Ascending aorta (tissue), 2 donors: ENCODE measurements around the gene ZBTB1. TPM values are rescaled to one million over a fixed set of nuclear protein-coding genes. Genes with fewer than 3 reads are reported as not detected.
"Not testable (repeated sequence)": the region's sequence is repeated elsewhere in the genome, so short reads cannot be mapped to it uniquely, and the experiment has no call there.

Experiments used
- DNase-seq, 2 donors: peaks; one replicate each; pipeline ENCODE4 v3.0.0-alpha.2; 2019; ENCODE audit warnings: low spot score in 2 of 2
- H3K27ac ChIP-seq, 2 donors: fragments of 200-600 bp; sonication (generic); one replicate each; pipeline ENCODE4 v1.5.1; 2016 to 2017; ENCODE audit warnings: mild to moderate bottlenecking in 1 of 2
- H3K27me3 ChIP-seq: fragments of 200-600 bp; sonication (generic); one replicate; pipeline ENCODE4 v1.5.1; 2017
- H3K36me3 ChIP-seq, 2 donors: fragments of 200-600 bp; sonication (generic); one replicate each; pipeline ENCODE4 v1.5.1; 2016
- H3K4me1 ChIP-seq, 2 donors: fragments of 200-600 bp; sonication (generic); one replicate each; pipeline ENCODE4 v1.5.1; 2016 to 2017; ENCODE audit warnings: mild to moderate bottlenecking in 1 of 2
- H3K4me3 ChIP-seq, 2 donors: fragments of 200-600 bp; sonication (generic); one replicate each; pipeline ENCODE4 v1.5.1; 2016 to 2017; ENCODE audit warnings: mild to moderate bottlenecking in 1 of 2
- H3K9me3 ChIP-seq, 2 donors: fragments of 200-600 bp; sonication (generic); one replicate each; pipeline ENCODE4 v1.5.1; 2016
- CTCF ChIP-seq, 3 experiments: fragments of 200-600 bp in 2 of 3; fragments of 450-650 bp in 1 of 3; sonication (generic) in 2 of 3; IDR thresholded peaks; one replicate each; pipeline ENCODE4 v1.5.1; 2016 to 2019; ENCODE audit warnings: antibody characterized with exemption in 3 of 3, mild to moderate bottlenecking in 1 of 3, moderate library complexity in 1 of 3
- intact Hi-C: fragments of 100-400 bp; cut with DNase I; formaldehyde crosslinking; loops from one replicate; pipeline ENCODE4 v1.15.1; 2023
- total RNA-seq: library from RNA; depleted of rRNA; stranded (reverse); fragments of >200 nt; gene quantifications from one replicate; pipeline ENCODE4 v1.1.0, GENCODE V29; 2016

Gene ZBTB1
- total RNA-seq, 1 donor from 2014 or later: 57.0 TPM

DNA sequence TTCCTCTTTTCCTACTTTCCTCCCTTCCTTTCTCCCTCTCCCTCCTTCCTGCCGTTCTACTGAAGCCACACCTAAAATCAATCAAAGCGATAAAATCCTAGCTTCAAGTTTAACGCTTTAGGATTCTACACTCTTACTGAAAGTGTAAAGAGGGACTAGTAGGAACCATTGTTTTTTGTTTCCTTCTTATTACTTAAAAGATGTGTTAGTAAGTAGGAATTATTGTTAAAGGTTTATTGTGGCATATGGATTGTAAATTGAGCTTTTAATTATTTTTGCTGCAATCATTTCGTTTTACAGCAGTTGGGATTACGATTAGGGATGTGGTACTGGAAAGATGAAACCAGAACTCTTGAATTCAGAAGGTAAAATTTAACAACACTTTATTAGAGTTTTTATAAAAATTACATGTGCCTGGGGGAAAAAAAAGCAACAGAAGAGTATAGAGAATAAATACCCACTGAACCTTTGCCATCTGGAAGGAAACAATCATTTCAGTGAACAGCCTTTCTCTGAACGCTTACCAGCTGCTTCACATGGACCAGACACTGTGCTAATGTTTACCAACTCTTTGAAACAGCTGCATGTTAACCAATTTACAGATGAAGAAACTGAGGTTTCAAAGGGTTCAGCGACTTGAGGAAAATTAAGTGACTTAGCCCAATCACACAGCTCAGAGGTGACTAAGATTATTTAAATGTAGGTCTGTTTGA lies 46.2 kb downstream of the ZBTB1 start:
- intact Hi-C loops: no loop called here
- Histone ChIP-seq H3K4me3 (no peak overlapping the region), H3K9me3 (no peaks in the 10 kb centered on the region), H3K36me3 (peaks cover 0 to 2% of the 10 kb centered on the region in 2 donors), H3K27me3 (no peaks in the 10 kb centered on the region), H3K4me1 (peaks cover 0 to 9% of the 10 kb centered on the region in 2 donors), H3K27ac (no peak overlapping the region)
- TF ChIP-seq CTCF (IDR thresholded peaks at IDR 0.05): no peak
- DNase-seq: no peak

GRCh38 chr14:64554556-64554955 lies 50.0 kb downstream of the ZBTB1 start:
- DNase-seq: no peak
- Histone ChIP-seq H3K4me1 (peaks cover 0 to 5% of the 10 kb centered on the region in 2 donors), H3K36me3 (no peaks in the 10 kb centered on the region), H3K27ac (no peak overlapping the region), H3K9me3 (no peaks in the 10 kb centered on the region), H3K4me3 (no peak overlapping the region), H3K27me3 (no peaks in the 10 kb centered on the region)
- intact Hi-C loops: no loop called here
- TF ChIP-seq CTCF (IDR thresholded peaks at IDR 0.05): no peak

DNA sequence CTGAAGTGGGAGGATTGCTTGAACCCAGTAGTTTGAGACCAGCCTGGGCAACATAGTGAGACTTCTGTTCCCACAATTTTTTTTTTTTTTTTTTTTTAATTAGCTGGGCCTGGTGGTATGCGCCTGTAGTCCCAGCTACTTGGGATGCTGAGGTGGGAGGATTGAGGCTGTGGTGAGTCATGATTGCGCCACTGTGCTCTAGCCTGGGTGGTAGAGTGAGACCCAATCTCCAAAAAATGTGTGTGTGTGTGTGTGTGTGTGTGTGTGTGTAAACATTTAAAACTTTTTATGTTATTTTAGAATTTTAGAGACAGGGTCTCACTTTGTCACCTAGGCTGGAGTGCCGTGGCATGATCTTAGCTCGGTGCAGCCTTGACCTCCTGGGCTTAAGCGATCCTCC lies 52.0 kb downstream of the ZBTB1 start:
- no peaks in the 10 kb centered on the region for H3K9me3 ChIP-seq
- no peaks in the 10 kb centered on the region for H3K27me3 ChIP-seq
- H3K27ac ChIP-seq: no peak overlapping the region
- intact Hi-C loops: no loop called here
- no peaks in the 10 kb centered on the region for H3K36me3 ChIP-seq
- no peak overlapping the region for H3K4me3 ChIP-seq
- no peak for DNase-seq
- H3K4me1 ChIP-seq: no peaks in the 10 kb centered on the region
- no peak for TF ChIP-seq CTCF (IDR thresholded peaks at IDR 0.05)

GRCh38 chr14:64558216-64558615 lies 53.6 kb downstream of the ZBTB1 start:
- H3K36me3 ChIP-seq, H3K9me3 ChIP-seq, H3K27ac ChIP-seq, intact Hi-C loops, H3K4me1 ChIP-seq, DNase-seq, H3K4me3 ChIP-seq, H3K27me3 ChIP-seq: not testable (repeated sequence)

DNA sequence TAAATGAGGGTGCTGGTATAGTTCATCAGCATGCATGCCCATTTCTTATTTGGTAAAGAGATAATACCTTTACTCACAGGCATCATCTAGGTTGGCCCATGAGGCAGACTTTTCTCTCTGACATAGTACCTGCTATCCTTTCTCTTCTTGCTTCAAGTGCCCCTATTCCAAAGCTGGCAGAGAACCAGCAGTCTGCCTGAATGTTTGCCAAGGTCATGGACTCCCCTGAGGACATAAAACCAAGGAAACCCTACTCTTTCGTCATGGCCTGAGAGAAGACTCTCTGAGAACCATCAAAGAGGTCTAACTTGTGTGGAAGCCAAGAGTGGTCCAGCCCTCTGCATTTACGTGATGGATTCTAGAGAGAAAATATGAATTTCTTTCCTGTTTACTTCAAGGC lies 57.1 kb downstream of the ZBTB1 start:
- peaks cover 3 to 6% of the 10 kb centered on the region in 2 donors for H3K4me1 ChIP-seq
- no peak overlapping the region for H3K4me3 ChIP-seq
- H3K27ac ChIP-seq: no peak overlapping the region
- intact Hi-C loops: no loop called here
- no peaks in the 10 kb centered on the region for H3K27me3 ChIP-seq
- no peaks in the 10 kb centered on the region for H3K36me3 ChIP-seq
- no peaks in the 10 kb centered on the region for H3K9me3 ChIP-seq
- TF ChIP-seq CTCF (IDR thresholded peaks at IDR 0.05): no peak
- no peak for DNase-seq

DNA sequence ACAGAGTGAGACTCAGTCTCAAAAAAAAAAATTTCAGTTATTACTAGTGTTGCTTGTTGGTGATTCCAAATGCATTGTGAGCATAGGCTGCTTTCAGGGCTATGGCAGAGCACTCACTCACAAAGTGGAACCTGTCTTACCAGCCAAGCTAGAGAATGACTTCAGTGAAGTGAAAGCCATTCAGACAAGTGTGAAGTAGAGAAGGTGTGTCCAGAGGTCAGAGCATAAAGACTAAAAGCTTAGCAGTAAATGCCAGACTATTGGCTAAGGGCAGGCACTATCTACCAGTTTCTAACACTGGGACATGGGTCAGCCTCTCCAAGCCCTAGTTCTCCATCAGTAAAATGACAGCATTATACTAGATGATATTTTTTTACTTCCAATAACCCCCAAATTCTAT lies 57.9 kb downstream of the ZBTB1 start:
- Histone ChIP-seq H3K4me3 (no peak overlapping the region), H3K36me3 (no peaks in the 10 kb centered on the region), H3K27ac (no peak overlapping the region), H3K4me1 (peaks cover 3 to 14% of the 10 kb centered on the region in 2 donors), H3K9me3 (no peaks in the 10 kb centered on the region), H3K27me3 (no peaks in the 10 kb centered on the region)
- TF ChIP-seq CTCF (IDR thresholded peaks at IDR 0.05): no peak
- intact Hi-C loops: no loop called here
- DNase-seq: no peak
